ENCODE measurements around the gene ELK4. TPM values are rescaled to one million over a fixed set of nuclear protein-coding genes. Genes with fewer than 3 reads are reported as not detected.

The ELK4 gene
- total and polyA plus RNA-seq, 9 donors, result 11.8 to 19.4 (median 16.0) TPM

GRCh38 chr1:205582471-205583291 lies 49.1 kb downstream of the ELK4 start:
- peak overlapping the region; percentile 75 for H3K27ac ChIP-seq (ENCODE audit: low read length)
- peaks cover 7% of the 10 kb centered on the region for H3K4me1 ChIP-seq (ENCODE audit: control insufficient read depth, insufficient read depth, low read length)
- peak; percentile 47 for DNase-seq
- H3K4me3 ChIP-seq (ENCODE audit: low read length), result no peak overlapping the region
- no peaks in the 10 kb centered on the region for H3K9me3 ChIP-seq (replicated peaks; ENCODE audit: control insufficient read depth, low read depth, low read length)
- H3K36me3 ChIP-seq (ENCODE audit: control insufficient read depth, insufficient read depth, low read length), result no peaks in the 10 kb centered on the region
- peaks cover 15% of the 10 kb centered on the region for H3K27me3 ChIP-seq (ENCODE audit: control insufficient read depth, insufficient read depth, low read length)
- 67% methylated on average over 1 of the region's 6 CpGs for WGBS (ENCODE audit: insufficient coverage)

- H3K36me3 ChIP-seq (ENCODE audit: control insufficient read depth, insufficient read depth, low read length), result no peaks in the 10 kb centered on the region
- peaks cover 9% of the 10 kb centered on the region for H3K4me1 ChIP-seq (ENCODE audit: control insufficient read depth, insufficient read depth, low read length)
- H3K9me3 ChIP-seq (replicated peaks; ENCODE audit: control insufficient read depth, low read depth, low read length), result no peaks in the 10 kb centered on the region
- H3K27me3 ChIP-seq (ENCODE audit: control insufficient read depth, insufficient read depth, low read length), result peaks cover 21% of the 10 kb centered on the region
- DNase-seq, result no peak
- peak overlapping the region; percentile 40 for H3K27ac ChIP-seq (ENCODE audit: low read length)
- 58% methylated on average over 6 of the region's 11 CpGs for WGBS (ENCODE audit: insufficient coverage)
- no peak overlapping the region for H3K4me3 ChIP-seq (ENCODE audit: low read length)
These were observed 49.8 kb downstream of the ELK4 start for GRCh38 chr1:205582046-205582445.

- H3K27me3 ChIP-seq (ENCODE audit: control insufficient read depth, insufficient read depth, low read length), result peaks cover 24% of the 10 kb centered on the region
- H3K27ac ChIP-seq (ENCODE audit: low read length), result peak overlapping the region; percentile 40
- DNase-seq, result no peak
- 81% methylated on average over 3 of the region's 9 CpGs for WGBS (ENCODE audit: insufficient coverage)
- H3K36me3 ChIP-seq (ENCODE audit: control insufficient read depth, insufficient read depth, low read length), result no peaks in the 10 kb centered on the region
- H3K9me3 ChIP-seq (replicated peaks; ENCODE audit: control insufficient read depth, low read depth, low read length), result no peaks in the 10 kb centered on the region
- H3K4me1 ChIP-seq (ENCODE audit: control insufficient read depth, insufficient read depth, low read length), result peaks cover 9% of the 10 kb centered on the region
- H3K4me3 ChIP-seq (ENCODE audit: low read length), result no peak overlapping the region
These were observed 50.4 kb downstream of the ELK4 start for GRCh38 chr1:205581321-205581980.

- peaks cover 24% of the 10 kb centered on the region for H3K27me3 ChIP-seq (ENCODE audit: control insufficient read depth, insufficient read depth, low read length)
- peaks cover 9% of the 10 kb centered on the region for H3K4me1 ChIP-seq (ENCODE audit: control insufficient read depth, insufficient read depth, low read length)
- DNase-seq, result no peak
- no peaks in the 10 kb centered on the region for H3K36me3 ChIP-seq (ENCODE audit: control insufficient read depth, insufficient read depth, low read length)
- no peak overlapping the region for H3K4me3 ChIP-seq (ENCODE audit: low read length)
- WGBS (ENCODE audit: insufficient coverage), result no CpG with 5 or more reads among the region's 3 CpGs
- H3K9me3 ChIP-seq (replicated peaks; ENCODE audit: control insufficient read depth, low read depth, low read length), result no peaks in the 10 kb centered on the region
- no peak overlapping the region for H3K27ac ChIP-seq (ENCODE audit: low read length)
These were observed 51.0 kb downstream of the ELK4 start for GRCh38 chr1:205580923-205581180.

- no peak overlapping the region for H3K27ac ChIP-seq (ENCODE audit: low read length)
- H3K36me3 ChIP-seq (ENCODE audit: control insufficient read depth, insufficient read depth, low read length), result no peaks in the 10 kb centered on the region
- no peak overlapping the region for H3K4me3 ChIP-seq (ENCODE audit: low read length)
- DNase-seq, result no peak
- H3K9me3 ChIP-seq (replicated peaks; ENCODE audit: control insufficient read depth, low read depth, low read length), result no peaks in the 10 kb centered on the region
- H3K27me3 ChIP-seq (ENCODE audit: control insufficient read depth, insufficient read depth, low read length), result peaks cover 24% of the 10 kb centered on the region
- peaks cover 9% of the 10 kb centered on the region for H3K4me1 ChIP-seq (ENCODE audit: control insufficient read depth, insufficient read depth, low read length)
- WGBS (ENCODE audit: insufficient coverage), result 78% methylated on average over 5 of the region's 15 CpGs
These were observed 51.5 kb downstream of the ELK4 start for GRCh38 chr1:205580140-205580922.

GRCh38 chr1:205579711-205580110 lies 52.1 kb downstream of the ELK4 start:
- 82% methylated on average over 12 of the region's 12 CpGs for WGBS (ENCODE audit: insufficient coverage)
- no peak for DNase-seq
- H3K4me3 ChIP-seq (ENCODE audit: low read length), result no peak overlapping the region
- H3K27me3 ChIP-seq (ENCODE audit: control insufficient read depth, insufficient read depth, low read length), result peaks cover 28% of the 10 kb centered on the region
- no peaks in the 10 kb centered on the region for H3K9me3 ChIP-seq (replicated peaks; ENCODE audit: control insufficient read depth, low read depth, low read length)
- peaks cover 9% of the 10 kb centered on the region for H3K4me1 ChIP-seq (ENCODE audit: control insufficient read depth, insufficient read depth, low read length)
- H3K27ac ChIP-seq (ENCODE audit: low read length), result no peak overlapping the region
- no peaks in the 10 kb centered on the region for H3K36me3 ChIP-seq (ENCODE audit: control insufficient read depth, insufficient read depth, low read length)

- H3K27ac ChIP-seq (ENCODE audit: low read length), result no peak overlapping the region
- H3K9me3 ChIP-seq (replicated peaks; ENCODE audit: control insufficient read depth, low read depth, low read length), result no peaks in the 10 kb centered on the region
- H3K4me1 ChIP-seq (ENCODE audit: control insufficient read depth, insufficient read depth, low read length), result peaks cover 9% of the 10 kb centered on the region
- H3K27me3 ChIP-seq (ENCODE audit: control insufficient read depth, insufficient read depth, low read length), result peaks cover 28% of the 10 kb centered on the region
- H3K4me3 ChIP-seq (ENCODE audit: low read length), result no peak overlapping the region
- no peak for DNase-seq
- WGBS (ENCODE audit: insufficient coverage), result 81% methylated on average over 8 of the region's 9 CpGs
- H3K36me3 ChIP-seq (ENCODE audit: control insufficient read depth, insufficient read depth, low read length), result no peaks in the 10 kb centered on the region
These were observed 52.8 kb downstream of the ELK4 start for GRCh38 chr1:205578780-205579571.

- Histone ChIP-seq H3K9me3 (replicated peaks; ENCODE audit: control insufficient read depth, low read depth, low read length) (no peaks in the 10 kb centered on the region), H3K4me1 (ENCODE audit: control insufficient read depth, insufficient read depth, low read length) (peaks cover 9% of the 10 kb centered on the region), H3K27ac (ENCODE audit: low read length) (no peak overlapping the region), H3K4me3 (ENCODE audit: low read length) (no peak overlapping the region), H3K27me3 (ENCODE audit: control insufficient read depth, insufficient read depth, low read length) (peaks cover 28% of the 10 kb centered on the region), H3K36me3 (ENCODE audit: control insufficient read depth, insufficient read depth, low read length) (no peaks in the 10 kb centered on the region)
- no peak for DNase-seq
- WGBS (ENCODE audit: insufficient coverage), result 60% methylated on average over 11 of the region's 13 CpGs
These were observed 53.7 kb downstream of the ELK4 start for GRCh38 chr1:205577874-205578658.

Data from muscle of leg (tissue), 11 donors.